H9 (cell line): ENCODE data around the gene FCMR. TPM values are rescaled to one million over a fixed set of nuclear protein-coding genes. Genes with fewer than 3 reads are reported as not detected.

Experiments
- DNase-seq: peaks from one replicate; pipeline ENCODE4 v3.0.0-alpha.2; 2017
- H2AFZ ChIP-seq: one replicate; pipeline ENCODE4 v1.6.1; 2013; ENCODE audit warnings: mild to moderate bottlenecking, low read length, control low read depth, moderate library complexity
- H2AK5ac ChIP-seq: 2 replicates; pipeline ENCODE4 v1.6.1; 2013; ENCODE audit warnings: low read length, control low read depth, mixed read lengths; ENCODE audit not compliant: insufficient read length
- H2BK120ac ChIP-seq: one replicate; pipeline ENCODE4 v1.6.1; 2013; ENCODE audit warnings: low read depth, mild to moderate bottlenecking, low read length, control low read depth, inconsistent platforms; ENCODE audit not compliant: poor library complexity, severe bottlenecking
- H2BK12ac ChIP-seq: 2 replicates; pipeline ENCODE4 v1.6.1; 2013; ENCODE audit warnings: low read length, control low read depth, mixed read lengths, low read depth; ENCODE audit not compliant: insufficient read length
- H2BK15ac ChIP-seq: 2 replicates; pipeline ENCODE4 v1.6.1; 2013; ENCODE audit warnings: low read depth, low read length, control low read depth
- H2BK20ac ChIP-seq: one replicate; pipeline ENCODE4 v1.6.1; 2013; ENCODE audit warnings: low read depth, mild to moderate bottlenecking, low read length, control low read depth, inconsistent platforms; ENCODE audit not compliant: poor library complexity, severe bottlenecking
- H2BK5ac ChIP-seq: 2 replicates; pipeline ENCODE4 v1.6.1; 2013; ENCODE audit warnings: low read length, control low read depth, mixed read lengths; ENCODE audit not compliant: insufficient read length
- H3K14ac ChIP-seq: 2 replicates; pipeline ENCODE4 v1.6.1; 2013; ENCODE audit warnings: low read length, control low read depth; ENCODE audit not compliant: insufficient read depth
- H3K18ac ChIP-seq: 2 replicates; pipeline ENCODE4 v1.6.1; 2013; ENCODE audit warnings: low read depth, mild to moderate bottlenecking, mixed read lengths, low read length, control low read depth; ENCODE audit not compliant: insufficient read length
- H3K23ac ChIP-seq: 2 replicates; pipeline ENCODE4 v1.6.1; 2013; ENCODE audit warnings: low read length, control low read depth, mixed read lengths, low read depth; ENCODE audit not compliant: insufficient read length
- H3K23me2 ChIP-seq: 2 replicates; pipeline ENCODE4 v1.6.1; 2013; ENCODE audit warnings: low read depth, mild to moderate bottlenecking, mixed read lengths, low read length, control low read depth; ENCODE audit not compliant: insufficient read length, poor library complexity, severe bottlenecking
- H3K27ac ChIP-seq: 2 replicates; pipeline ENCODE4 v1.5.1; 2013; ENCODE audit warnings: low read length, control low read depth, mixed read lengths, low read depth; ENCODE audit not compliant: insufficient read length
- H3K27me3 ChIP-seq: 2 replicates; pipeline ENCODE4 v1.6.1; 2013; ENCODE audit warnings: low read length, control low read depth, inconsistent platforms; ENCODE audit not compliant: insufficient read depth
- H3K4ac ChIP-seq: 2 replicates; pipeline ENCODE4 v1.6.1; 2013; ENCODE audit warnings: low read depth, mild to moderate bottlenecking, control low read depth, inconsistent platforms, low read length, moderate library complexity
- H3K4me1 ChIP-seq: 2 replicates; pipeline ENCODE4 v1.6.1; 2013; ENCODE audit warnings: low read length, control low read depth, inconsistent platforms; ENCODE audit not compliant: insufficient read depth
- H3K4me2 ChIP-seq: 2 replicates; pipeline ENCODE4 v1.6.1; 2013; ENCODE audit warnings: low read length, control low read depth, mixed read lengths; ENCODE audit not compliant: insufficient read length, insufficient read depth
- H3K56ac ChIP-seq: 2 replicates; pipeline ENCODE4 v1.6.1; 2013; ENCODE audit warnings: low read depth, mild to moderate bottlenecking, mixed read lengths, low read length, control low read depth; ENCODE audit not compliant: insufficient read length
- H3K79me1 ChIP-seq: 2 replicates; pipeline ENCODE4 v1.6.1; 2013; ENCODE audit warnings: low read depth, mild to moderate bottlenecking, moderate library complexity, low read length, control low read depth, inconsistent platforms; ENCODE audit not compliant: insufficient read depth, poor library complexity, severe bottlenecking
- H3K79me2 ChIP-seq: 2 replicates; pipeline ENCODE4 v1.6.1; 2013; ENCODE audit warnings: low read length, control low read depth, inconsistent platforms; ENCODE audit not compliant: insufficient read depth
- H3K9ac ChIP-seq: 2 replicates; pipeline ENCODE4 v1.6.1; 2013; ENCODE audit warnings: low read length, control low read depth, mixed read lengths; ENCODE audit not compliant: insufficient read length; ENCODE audit errors: extremely low read depth
- H3K9me3 ChIP-seq: one replicate; pipeline ENCODE4 v1.6.1; 2013; ENCODE audit warnings: low read depth, low read length, inconsistent platforms; ENCODE audit not compliant: control insufficient read depth
- H3T11ph ChIP-seq: one replicate; pipeline ENCODE4 v1.6.1; 2013; ENCODE audit warnings: mild to moderate bottlenecking, low read length, control low read depth, inconsistent platforms
- H4K20me1 ChIP-seq: one replicate; pipeline ENCODE4 v1.6.1; 2013; ENCODE audit not compliant: control insufficient read depth, insufficient read length, insufficient read depth
- H4K5ac ChIP-seq: 2 replicates; pipeline ENCODE4 v1.6.1; 2013; ENCODE audit warnings: low read depth, mild to moderate bottlenecking, mixed read lengths, low read length, control low read depth; ENCODE audit not compliant: insufficient read length
- H4K8ac ChIP-seq: replicated peaks from 2 replicates; pipeline ENCODE4 v1.6.1; 2013; ENCODE audit warnings: low read length, control low read depth, mixed read lengths, low read depth; ENCODE audit not compliant: insufficient read length
- H4K91ac ChIP-seq: 2 replicates; pipeline ENCODE4 v1.6.1; 2013; ENCODE audit warnings: low read depth, mild to moderate bottlenecking, moderate library complexity, mixed read lengths, low read length, control low read depth; ENCODE audit not compliant: insufficient read length
- H3K27ac Mint-ChIP-seq, 3 experiments: 2 replicates in 2 of 3; 3 replicates in 1 of 3; pipeline ENCODE4 v1.8.0; 2020 to 2021; ENCODE audit warnings: mixed read lengths in 3 of 3, mild to moderate bottlenecking in 1 of 3, moderate library complexity in 1 of 3
- H3K27me3 Mint-ChIP-seq: 2 replicates; pipeline ENCODE4 v1.8.0; 2021; ENCODE audit warnings: low read depth, mild to moderate bottlenecking, moderate library complexity, mixed read lengths
- H3K36me3 Mint-ChIP-seq, 3 experiments: 2 replicates in 2 of 3; 3 replicates in 1 of 3; pipeline ENCODE4 v1.8.0; 2020 to 2021; ENCODE audit warnings: low read depth in 3 of 3, mixed read lengths in 3 of 3; ENCODE audit not compliant: insufficient read depth in 1 of 3
- H3K4me1 Mint-ChIP-seq, 2 experiments: 2 replicates each; pipeline ENCODE4 v1.8.0; 2020; ENCODE audit warnings: mixed read lengths in 2 of 2
- H3K4me3 Mint-ChIP-seq, 2 experiments: 2 replicates in 1 of 2; 3 replicates in 1 of 2; pipeline ENCODE4 v1.8.0; 2020 to 2021; ENCODE audit warnings: mild to moderate bottlenecking in 2 of 2, mixed read lengths in 2 of 2, moderate library complexity in 1 of 2
- H3K9me3 Mint-ChIP-seq, 2 experiments: 2 replicates in 1 of 2; 3 replicates in 1 of 2; pipeline ENCODE4 v1.8.0; 2020; ENCODE audit warnings: mild to moderate bottlenecking in 2 of 2, mixed read lengths in 2 of 2, moderate library complexity in 1 of 2
- CTCF ChIP-seq: fragments of 200-600 bp; sonication (generic); conservative IDR thresholded peaks from 3 replicates; pipeline ENCODE4 v1.8.0; 2021; ENCODE audit warnings: antibody characterized with exemption, mild to moderate bottlenecking
- WGBS: extraction: QIAGEN DNeasy Blood & Tissue Kit; methylation state at CpG from one replicate; pipeline ENCODE4 v1.1.7; 2013; ENCODE audit warnings: missing lambda C conversion rate, low lambda C conversion rate, mixed read lengths; ENCODE audit not compliant: insufficient read length; ENCODE audit errors: extremely low coverage; 5-methylcytosine and 5-hydroxymethylcytosine counted together
- total RNA-seq: library from RNA; stranded (reverse); gene quantifications from 2 replicates; pipeline ENCODE4 v1.2.1, GENCODE V29; 2021

The FCMR gene
- total RNA-seq, 1 experiment from 2014 or later = not detected

- no peaks in the 10 kb centered on the region for H3K79me1 ChIP-seq
- no peak overlapping the region for H2AK5ac ChIP-seq
- no peak overlapping the region for H4K8ac ChIP-seq
- no peaks in the 10 kb centered on the region for H3K79me2 ChIP-seq
- H3K4me3 Mint-ChIP-seq = no peak overlapping the region
- H3K9ac ChIP-seq = no peak overlapping the region
- no peak overlapping the region for H3K4me2 ChIP-seq
- no peak overlapping the region for H2BK120ac ChIP-seq
- no peak overlapping the region for H2BK5ac ChIP-seq
- H3K27me3 ChIP-seq = no peaks in the 10 kb centered on the region
- no peak overlapping the region for H2AFZ ChIP-seq
- H3K9me3 Mint-ChIP-seq = no peaks in the 10 kb centered on the region
- H3K18ac ChIP-seq = no peak overlapping the region
- no peak overlapping the region for H3K23ac ChIP-seq
- no peak overlapping the region for H2BK20ac ChIP-seq
- no peaks in the 10 kb centered on the region; a peak in 1 of 7 replicates for H3K36me3 Mint-ChIP-seq
- H3T11ph ChIP-seq = no peak overlapping the region
- no peak overlapping the region for H3K56ac ChIP-seq
- no peak overlapping the region for H3K14ac ChIP-seq
- no peak overlapping the region for H2BK12ac ChIP-seq
- no peak overlapping the region for H2BK15ac ChIP-seq
- peaks cover 43% of the 10 kb centered on the region for H3K27me3 Mint-ChIP-seq
- no peaks in the 10 kb centered on the region for H3K23me2 ChIP-seq
- H3K27ac ChIP-seq = no peak overlapping the region
- no peaks in the 10 kb centered on the region for H3K4me1 ChIP-seq
- H4K5ac ChIP-seq = no peak overlapping the region
- H3K27ac Mint-ChIP-seq = no peak overlapping the region
- H4K20me1 ChIP-seq = no peaks in the 10 kb centered on the region
- H4K91ac ChIP-seq = no peak overlapping the region
- no peak for DNase-seq
- H3K4ac ChIP-seq = no peak overlapping the region
- no CpG with 5 or more reads among the region's 1 CpG for WGBS
- no peaks in the 10 kb centered on the region for H3K9me3 ChIP-seq
- H3K4me1 Mint-ChIP-seq = peaks cover 3 to 8% of the 10 kb centered on the region in 2 experiments; a peak in 3 of 4 replicates
- no peak for TF ChIP-seq CTCF
Measured at GRCh38 chr1:206902702-206903101, 19.0 kb downstream of the FCMR start.
